Measurements from ENCODE around the gene LHPP.

GRCh38 chr10:124651402-124651891, 189.8 kb downstream of the LHPP start:
- TF ChIP-seq MYB (IDR thresholded peaks at IDR 0.05; ENCODE audit: borderline replicate concordance, low read depth, low read length) (no peak), TAF1 (IDR thresholded peaks at IDR 0.05; ENCODE audit: borderline replicate concordance, low read depth, low read length) (no peak), FOS (IDR thresholded peaks at IDR 0.05; ENCODE audit: borderline replicate concordance, extremely low read depth, insufficient read length) (no peak), MAX (IDR thresholded peaks at IDR 0.05; ENCODE audit: low read depth, low read length) (no peak), SP1 (IDR thresholded peaks at IDR 0.05; ENCODE audit: low read depth, low read length) (no peak), POLR2A (IDR thresholded peaks at IDR 0.05; ENCODE audit: low read depth, low read length) (no peak), SREBF2 (IDR thresholded peaks at IDR 0.05; ENCODE audit: low read length) (no peak), PRDM15 (CRISPR knock-in tag; IDR thresholded peaks at IDR 0.05) (no peak), USF1 (IDR thresholded peaks at IDR 0.05; ENCODE audit: borderline replicate concordance, extremely low read length, insufficient read depth, low read depth, low read length) (no peak), CTCF (IDR thresholded peaks at IDR 0.05 in 2 of 3, conservative IDR thresholded peaks at IDR 0.05 in 1 of 3; ENCODE audit: control insufficient read depth in 2 of 3, extremely low read depth in 1 of 3, insufficient read depth in 1 of 3, low read depth in 3 of 3, low read length in 3 of 3) (no peak)
